NCI-H1436 (cell line): Measurements from ENCODE around the gene DACT3.

Experiments
- DNase-seq: peaks from one replicate; lab custom pipeline; 2025; lab: John Stamatoyannopoulos, UW

Gene DACT3, protein sequence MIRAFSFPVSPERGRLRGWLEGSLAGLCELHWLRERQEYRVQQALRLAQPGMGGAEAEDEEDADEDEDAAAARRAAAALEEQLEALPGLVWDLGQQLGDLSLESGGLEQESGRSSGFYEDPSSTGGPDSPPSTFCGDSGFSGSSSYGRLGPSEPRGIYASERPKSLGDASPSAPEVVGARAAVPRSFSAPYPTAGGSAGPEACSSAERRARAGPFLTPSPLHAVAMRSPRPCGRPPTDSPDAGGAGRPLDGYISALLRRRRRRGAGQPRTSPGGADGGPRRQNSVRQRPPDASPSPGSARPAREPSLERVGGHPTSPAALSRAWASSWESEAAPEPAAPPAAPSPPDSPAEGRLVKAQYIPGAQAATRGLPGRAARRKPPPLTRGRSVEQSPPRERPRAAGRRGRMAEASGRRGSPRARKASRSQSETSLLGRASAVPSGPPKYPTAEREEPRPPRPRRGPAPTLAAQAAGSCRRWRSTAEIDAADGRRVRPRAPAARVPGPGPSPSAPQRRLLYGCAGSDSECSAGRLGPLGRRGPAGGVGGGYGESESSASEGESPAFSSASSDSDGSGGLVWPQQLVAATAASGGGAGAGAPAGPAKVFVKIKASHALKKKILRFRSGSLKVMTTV

GRCh38 chr19:46661020-46661731 is at the start of gene DACT3:
DACT3 (minus strand) TSS chr19:46661182; CDS start chr19:46661064, 118 bp downstream.
- peak; percentile 100 for DNase-seq

GRCh38 chr19:46710687-46711086 is 49.7 kb upstream of the DACT3 start:
- no peak for DNase-seq

- DNase-seq: peak; percentile 4
Observed at GRCh38 chr19:46704379-46705076, 43.5 kb upstream of the DACT3 start.

DNA sequence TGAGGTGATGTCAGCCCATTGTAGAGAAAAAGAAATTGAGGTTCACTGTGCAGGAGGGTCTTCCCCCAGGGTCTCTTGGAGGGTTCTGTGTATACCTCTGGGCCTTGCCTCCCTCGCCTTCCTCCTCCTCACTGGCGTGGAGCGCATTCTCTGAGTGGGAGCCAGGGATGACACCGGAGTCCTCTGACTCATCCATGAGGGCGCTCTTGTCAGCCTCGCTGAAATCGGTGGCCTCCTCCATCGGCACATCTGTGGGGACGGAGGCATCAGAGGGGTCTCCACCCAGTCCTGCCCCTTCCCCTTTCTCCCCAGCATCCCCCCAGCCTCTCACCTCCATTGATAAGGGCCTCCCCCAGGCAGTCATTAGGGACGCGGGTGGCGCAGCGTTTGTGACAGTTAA is 39.7 kb upstream of the DACT3 start:
- no peak for DNase-seq

DNA sequence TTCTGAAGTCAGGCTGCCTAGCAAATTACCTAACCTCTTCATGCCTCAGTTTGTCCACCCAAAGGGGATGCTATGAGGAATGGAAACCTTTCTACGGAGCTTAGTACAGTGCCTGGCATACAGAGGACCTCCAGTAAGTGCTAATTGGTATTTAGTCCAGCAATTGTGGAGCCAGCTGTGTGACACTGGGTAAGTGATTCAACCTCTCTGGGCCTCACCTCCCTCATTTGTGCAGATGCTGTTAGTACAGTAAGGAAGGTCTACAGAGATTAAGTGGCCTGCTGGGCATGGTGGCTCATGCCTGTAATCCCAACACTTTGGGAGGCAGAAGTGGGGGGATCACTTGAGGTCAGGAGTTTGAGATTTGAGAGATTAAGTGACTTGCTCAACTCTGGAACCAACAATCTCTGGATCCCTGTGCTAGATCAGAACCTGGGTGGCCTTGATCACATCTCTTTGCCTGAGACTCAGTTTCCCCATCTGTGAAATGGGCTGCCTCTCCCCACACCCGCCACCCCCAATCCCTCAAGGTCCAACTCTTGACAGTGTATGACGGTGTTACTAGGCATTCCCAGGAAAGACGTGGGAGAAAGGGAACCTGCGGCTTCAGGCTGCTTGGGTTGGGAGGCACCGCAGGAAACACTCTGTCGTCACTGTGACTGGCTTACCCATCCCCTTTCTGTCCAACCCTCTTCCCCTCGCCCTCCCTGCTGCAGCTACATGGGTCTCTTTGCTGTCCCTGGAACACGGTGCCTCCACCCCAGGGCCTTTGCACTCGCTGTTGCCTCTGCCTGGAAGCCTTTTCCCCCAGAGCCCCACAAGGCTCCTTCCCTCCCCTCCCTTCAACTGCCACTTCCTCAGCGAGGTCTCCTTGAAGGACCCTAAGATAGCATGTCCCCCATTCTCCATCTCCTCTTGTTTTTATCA is 37.7 kb upstream of the DACT3 start:
- DNase-seq: no peak

DNA sequence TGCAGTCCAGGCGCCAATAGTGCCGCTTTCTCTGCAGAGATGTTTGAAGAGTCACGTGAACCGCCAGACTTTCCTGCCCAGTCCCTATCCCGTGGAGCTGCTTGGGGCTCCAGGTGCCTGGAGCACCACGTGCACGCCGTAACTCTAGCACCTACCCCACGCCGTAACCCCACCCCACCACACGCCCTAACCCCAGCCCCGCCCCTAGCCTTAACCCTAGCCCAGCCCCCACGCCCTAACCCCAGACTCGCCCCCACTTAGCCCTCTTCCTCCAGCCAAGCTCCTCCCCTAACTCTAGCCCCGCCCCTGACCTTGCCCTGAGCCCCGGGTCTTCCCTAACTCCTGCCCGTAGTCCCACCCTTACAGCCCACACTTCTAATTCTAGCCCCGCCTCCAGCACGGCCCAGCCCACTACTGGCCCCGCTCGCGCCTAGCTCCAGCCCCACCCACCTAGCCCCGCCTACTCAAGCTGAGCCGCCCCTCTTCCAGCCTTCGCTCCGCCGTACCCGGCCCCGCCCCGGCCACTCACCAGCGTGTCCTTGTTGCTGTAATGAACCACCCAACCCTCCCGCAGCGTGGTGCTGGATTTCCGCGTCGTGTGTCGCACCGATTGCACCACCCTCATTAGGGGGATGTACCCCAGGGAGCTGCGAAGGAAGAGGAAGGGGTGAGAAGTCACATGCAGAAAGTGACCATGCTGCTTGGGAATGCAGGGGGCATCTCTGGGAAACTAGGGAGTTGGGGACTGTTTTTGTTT is 36.4 kb upstream of the DACT3 start:
- no peak for DNase-seq

DNA sequence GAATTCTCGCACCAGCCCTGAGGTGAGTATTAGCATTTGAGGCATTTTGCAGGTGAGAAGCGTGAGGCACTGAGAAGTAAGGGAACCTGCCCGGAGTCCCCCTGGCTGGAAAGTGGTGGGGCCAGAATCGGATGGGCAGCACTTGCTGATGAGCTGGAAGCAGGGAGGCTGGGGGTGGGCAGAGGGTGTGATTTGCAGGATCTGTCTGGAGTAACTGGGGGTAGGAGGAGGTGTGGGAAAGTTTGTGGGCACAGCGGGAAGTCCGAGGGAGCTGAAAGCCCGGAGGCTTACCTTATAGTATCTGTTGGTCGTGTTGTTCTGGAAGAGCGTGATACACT is 35.9 kb upstream of the DACT3 start:
- DNase-seq: no peak

- DNase-seq: no peak
Observed at GRCh38 chr19:46696052-46696451, 35.1 kb upstream of the DACT3 start.

- DNase-seq: no peak
Observed at GRCh38 chr19:46693760-46694159, 32.8 kb upstream of the DACT3 start.

DNA sequence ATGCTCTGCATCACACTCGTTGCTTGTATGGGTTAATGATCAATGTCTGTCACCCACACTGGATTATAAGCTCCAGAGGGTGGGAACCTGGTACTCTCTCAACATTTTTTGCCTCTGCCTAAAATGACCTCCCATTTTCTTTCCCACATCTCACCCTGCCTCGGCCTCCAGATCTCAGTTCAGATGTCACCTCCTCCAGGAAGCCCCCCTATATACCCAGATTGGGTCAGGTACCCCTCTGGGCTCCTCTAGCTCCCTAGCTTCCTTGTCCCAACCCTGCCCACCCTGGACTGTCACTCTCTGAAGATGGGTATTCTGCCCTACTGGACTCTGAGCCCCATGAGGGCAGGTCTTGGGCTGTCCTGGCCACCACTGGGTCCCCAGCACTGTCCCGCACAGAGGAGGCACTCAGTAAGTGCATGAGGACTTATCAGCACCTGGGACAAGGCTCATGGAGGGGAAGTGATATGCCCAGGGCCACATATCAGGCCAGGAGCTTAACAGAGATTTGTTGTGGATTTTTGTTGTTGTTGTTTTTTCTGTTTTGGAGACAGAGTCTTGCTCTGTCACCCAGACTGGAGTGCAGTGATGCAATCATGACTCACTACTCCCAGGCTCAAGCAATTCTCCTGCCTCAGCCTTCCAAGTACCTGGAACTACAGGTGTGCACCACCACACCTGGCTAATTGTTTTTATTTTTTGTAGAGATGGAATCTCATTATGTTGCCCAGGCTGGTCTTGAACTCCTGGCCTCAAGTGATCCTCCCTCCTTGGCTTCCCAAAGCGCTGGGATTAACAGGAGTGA is 32.1 kb upstream of the DACT3 start:
- DNase-seq: no peak

- no peak for DNase-seq
Observed at GRCh38 chr19:46691948-46692347, 31.0 kb upstream of the DACT3 start.

DNA sequence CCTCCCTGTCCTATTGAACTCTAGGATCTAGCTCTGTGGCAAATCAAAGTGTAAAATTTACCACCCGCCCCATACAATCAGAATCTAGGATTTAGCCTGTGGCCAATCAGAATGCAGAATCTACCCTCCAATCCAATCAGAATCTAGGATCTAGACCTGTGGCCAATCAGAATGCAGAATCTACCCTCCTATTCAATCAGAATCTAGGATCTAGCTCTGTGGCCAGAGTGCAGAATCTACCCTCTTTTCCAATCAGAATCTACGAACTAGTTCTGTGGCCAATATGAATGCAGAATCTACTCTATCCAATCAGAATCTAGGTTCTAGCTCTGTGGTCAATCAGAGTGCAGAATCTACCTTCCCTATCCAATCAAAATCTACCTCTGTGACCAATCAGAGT is 30.1 kb upstream of the DACT3 start:
- no peak for DNase-seq

GRCh38 chr19:46689358-46689757 is 28.4 kb upstream of the DACT3 start:
- no peak for DNase-seq

GRCh38 chr19:46687438-46688145 is 26.6 kb upstream of the DACT3 start:
- DNase-seq: no peak

DNA sequence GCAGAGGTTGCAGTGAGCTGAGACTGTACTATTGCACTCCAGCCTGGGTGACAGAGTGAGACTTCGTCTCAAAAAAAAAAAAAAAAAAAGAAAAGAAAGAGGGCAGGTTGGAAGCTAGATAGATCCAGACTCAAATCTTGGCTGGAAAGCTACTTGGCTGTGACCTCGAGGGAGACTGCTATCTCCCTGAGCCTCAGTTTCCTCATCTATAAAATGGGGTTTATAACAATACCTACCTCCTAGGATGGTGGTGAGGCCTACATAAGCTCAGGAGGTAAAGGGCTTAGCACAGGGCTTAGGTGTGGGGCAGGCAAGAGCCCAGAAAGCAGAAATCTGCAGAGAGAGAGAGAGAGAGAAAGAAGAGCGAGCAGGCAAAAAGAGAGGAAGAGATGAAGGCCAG is 24.2 kb upstream of the DACT3 start:
- DNase-seq: no peak

DNA sequence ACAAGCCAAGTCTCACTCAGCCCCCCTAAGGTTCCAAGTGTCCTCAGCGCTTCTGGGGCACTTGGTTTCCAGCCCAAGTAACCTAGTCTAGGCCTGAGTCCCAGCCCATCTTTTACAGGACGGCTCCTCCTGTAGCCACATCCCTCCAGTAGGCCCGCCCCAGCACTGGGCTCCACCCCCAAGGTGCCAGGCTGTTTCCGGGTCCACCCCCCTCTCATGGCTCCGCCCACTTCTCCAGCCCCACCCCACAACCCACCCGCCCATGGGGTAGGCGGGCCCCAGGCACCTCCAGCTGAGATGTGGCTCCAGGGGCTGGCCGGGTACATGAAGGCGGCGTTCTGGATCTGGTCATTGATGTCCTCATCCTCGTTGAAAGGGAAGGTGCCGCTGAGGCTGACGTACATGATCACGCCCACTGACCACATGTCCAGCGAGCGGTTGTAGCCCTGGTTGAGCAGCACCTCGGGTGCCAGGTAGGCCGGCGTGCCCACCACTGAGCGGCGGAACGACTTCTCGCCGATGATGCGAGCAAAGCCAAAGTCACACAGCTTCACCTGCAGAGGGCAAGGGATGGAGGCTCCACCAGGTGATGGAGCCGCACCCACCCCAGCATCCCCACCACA is 17.2 kb upstream of the DACT3 start:
- DNase-seq: no peak

DNA sequence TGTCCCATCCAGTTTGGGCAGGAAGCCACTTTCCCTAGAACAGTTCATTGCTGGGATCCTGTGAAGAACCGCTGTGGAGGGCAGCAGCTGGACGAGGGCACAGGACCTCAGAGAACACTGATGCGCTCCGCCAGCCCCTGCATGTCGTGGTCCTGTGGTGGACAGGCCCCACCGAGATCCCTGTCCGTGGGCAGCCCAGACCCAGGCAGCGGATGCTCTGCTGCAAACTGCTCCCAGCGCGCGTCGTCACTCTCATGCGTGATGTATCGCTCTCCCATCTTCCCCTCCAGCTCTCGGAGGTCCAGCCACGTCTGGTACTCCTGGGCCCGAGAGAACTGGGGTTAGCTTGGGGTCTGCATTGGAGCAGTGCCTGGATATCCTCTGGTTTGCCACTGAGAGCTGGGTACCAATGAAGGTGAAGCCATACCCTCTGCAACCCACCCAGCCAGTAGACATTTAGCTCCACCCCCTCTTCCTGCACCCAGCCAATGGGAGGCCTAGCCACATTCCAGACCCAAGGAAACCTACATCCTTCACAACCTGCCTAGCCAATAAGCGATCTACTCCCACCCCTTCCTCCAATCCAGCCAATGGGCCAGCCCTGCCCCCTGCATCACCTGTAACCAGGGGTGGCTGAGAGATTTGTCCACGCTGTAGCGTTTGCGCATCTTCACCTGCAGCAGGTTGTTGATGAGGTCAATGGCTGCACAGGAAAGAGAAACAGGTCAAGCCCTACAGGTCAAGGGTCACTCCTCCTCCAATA is 13.6 kb upstream of the DACT3 start:
- DNase-seq: no peak

- DNase-seq: no peak
Observed at GRCh38 chr19:46670813-46671212, 9.8 kb upstream of the DACT3 start.
